T-helper 1 cell treated with Interleukin-12 subunit alpha and Interleukin-12 subunit beta and Interleukin-4 antibody, amounts not matched to agents 30 μg/mL and 1 μg/mL, for 36 hours (primary cell): ENCODE results near the gene ACAT2.
A peak's percentile ranks its signal among the peaks of the same experiment; 100 is the strongest.
"Not testable (repeated sequence)": the region's sequence is repeated elsewhere in the genome, so short reads cannot be mapped to it uniquely, and the experiment has no call there.

Source experiments
- H3K27ac Mint-ChIP-seq: one replicate; pipeline ENCODE4 v1.8.0; 2021; ENCODE audit warnings: mild to moderate bottlenecking, mixed read lengths
- H3K27me3 Mint-ChIP-seq: one replicate; pipeline ENCODE4 v1.8.0; 2021; ENCODE audit warnings: low read depth, mixed read lengths
- H3K36me3 Mint-ChIP-seq: one replicate; pipeline ENCODE4 v1.8.0; 2021; ENCODE audit warnings: low read depth, mixed read lengths
- H3K4me1 Mint-ChIP-seq: one replicate; pipeline ENCODE4 v1.8.0; 2021; ENCODE audit warnings: low read depth, mixed read lengths
- H3K4me3 Mint-ChIP-seq: one replicate; pipeline ENCODE4 v1.8.0; 2021; ENCODE audit warnings: mild to moderate bottlenecking, moderate library complexity, mixed read lengths
- H3K9me3 Mint-ChIP-seq: one replicate; pipeline ENCODE4 v1.8.0; 2021; ENCODE audit warnings: mixed read lengths

Gene ACAT2

DNA sequence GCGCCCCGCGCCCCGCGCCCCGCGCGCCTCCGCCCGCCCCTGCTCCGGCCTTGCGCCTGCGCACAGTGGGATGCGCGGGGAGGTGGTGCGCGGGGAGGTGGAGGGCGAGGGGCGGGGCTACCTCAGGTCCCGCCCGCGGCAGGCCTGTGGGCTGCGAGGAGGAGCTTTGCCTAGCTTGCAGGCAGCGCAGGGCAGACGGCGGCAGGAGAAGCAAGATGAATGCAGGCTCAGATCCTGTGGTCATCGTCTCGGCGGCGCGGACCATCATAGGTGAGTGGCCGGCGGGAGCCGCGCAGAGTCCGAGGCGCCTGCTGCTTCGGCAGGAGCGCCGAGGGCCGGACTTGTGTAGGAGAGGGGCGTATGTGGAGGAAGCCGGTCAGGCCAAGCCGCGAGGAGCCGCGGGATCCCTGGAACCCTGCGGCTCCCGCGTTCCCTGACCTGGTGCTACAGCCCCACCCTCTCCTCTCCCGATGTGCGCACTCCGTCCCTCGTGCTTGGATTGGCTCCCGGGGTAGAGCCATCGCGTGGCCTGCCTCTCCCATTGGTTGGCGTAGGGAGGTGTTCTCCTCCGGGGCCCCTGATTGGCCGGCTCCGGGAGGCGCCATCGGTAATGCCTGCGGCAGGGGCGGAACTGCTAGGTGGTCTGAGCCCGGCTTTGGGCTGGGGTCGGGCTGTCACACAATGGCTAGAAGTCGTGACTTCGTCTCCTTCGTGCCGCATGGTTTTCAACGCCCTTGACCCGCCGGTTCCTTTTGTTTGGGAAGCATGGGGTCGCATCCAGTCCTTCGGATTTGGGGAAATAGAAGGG lies at the start of gene ACAT2:
ACAT2 (plus strand) TSS at position 173 of the 808 bp plus-strand sequence; CDS start at position 216, 43 bp downstream.
- Mint-ChIP-seq H3K4me1 (peaks cover 38% of the 10 kb centered on the region), H3K36me3 (peaks cover 32% of the 10 kb centered on the region)

DNA sequence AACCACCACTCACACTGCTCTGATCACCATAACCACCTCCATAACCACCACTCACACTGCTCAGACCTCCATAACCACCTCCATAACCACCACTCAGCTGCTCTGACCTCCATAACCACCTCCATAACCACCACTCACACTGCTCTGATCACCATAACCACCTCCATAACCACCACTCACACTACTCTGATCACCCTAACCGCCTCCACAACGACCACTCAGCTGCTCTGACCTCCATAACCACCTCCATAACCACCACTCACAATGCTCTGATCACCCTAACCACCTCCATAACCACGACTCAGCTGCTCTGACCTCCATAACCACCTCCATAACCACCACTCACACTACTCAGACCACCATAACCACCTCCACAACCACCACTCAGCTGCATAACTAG lies 49.5 kb upstream of the ACAT2 start:
- not testable (repeated sequence) for H3K4me3 Mint-ChIP-seq, H3K36me3 Mint-ChIP-seq, H3K27ac Mint-ChIP-seq, H3K4me1 Mint-ChIP-seq, H3K9me3 Mint-ChIP-seq
- H3K27me3 Mint-ChIP-seq: peaks cover 14% of the 10 kb centered on the region

More for the DNA sequence above, at the start of gene ACAT2:
- Mint-ChIP-seq H3K9me3 (no peaks in the 10 kb centered on the region), H3K4me3 (peak within 1 kb of the TSS; percentile 97), H3K27ac (peak within 1 kb of the TSS; percentile 98), H3K27me3 (no peaks in the 10 kb centered on the region)

DNA sequence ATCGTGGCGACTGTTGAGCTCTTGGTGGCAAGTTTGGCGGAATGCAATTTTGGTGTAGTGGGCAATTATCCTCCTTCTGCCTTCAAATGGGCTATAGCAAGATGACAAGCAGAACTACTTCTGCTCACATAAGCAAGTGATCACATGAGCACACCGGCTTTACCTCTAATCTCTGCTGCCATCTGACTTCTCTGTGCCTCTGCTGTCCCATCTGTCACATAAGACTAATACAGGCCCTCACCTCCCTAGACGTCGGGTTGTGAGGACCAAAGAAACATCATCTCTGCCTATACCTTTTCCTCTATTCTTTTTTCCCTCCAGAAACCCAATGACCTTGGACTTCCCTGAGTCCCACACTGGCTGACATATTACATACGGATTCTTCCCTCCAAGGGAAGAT lies 47.9 kb upstream of the ACAT2 start:
- Mint-ChIP-seq H3K36me3 (no peaks in the 10 kb centered on the region), H3K4me3 (no peak overlapping the region), H3K27ac (no peak overlapping the region), H3K9me3 (peaks cover 8% of the 10 kb centered on the region), H3K4me1 (peaks cover 8% of the 10 kb centered on the region), H3K27me3 (peaks cover 5% of the 10 kb centered on the region)

DNA sequence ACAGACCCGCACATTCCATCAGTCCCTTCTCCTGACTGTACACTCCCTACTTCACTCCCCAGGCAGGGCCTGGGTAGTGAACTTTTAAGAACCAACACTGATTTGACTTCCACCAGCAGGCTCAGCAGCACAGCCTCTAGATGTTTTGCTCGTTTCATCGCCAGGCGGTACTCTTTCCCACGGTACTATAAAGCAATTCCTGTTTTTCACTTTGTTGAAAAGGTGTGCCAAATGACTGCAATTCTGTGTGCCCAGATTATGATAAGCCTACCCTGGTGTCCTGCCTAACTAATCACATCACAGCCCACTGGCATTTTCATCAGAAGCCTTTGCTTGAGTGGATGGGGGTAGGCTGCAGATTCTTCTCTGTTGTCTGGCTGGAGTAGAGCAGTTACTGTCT lies 47.4 kb upstream of the ACAT2 start:
- Mint-ChIP-seq H3K9me3 (peaks cover 5% of the 10 kb centered on the region), H3K4me3 (no peak overlapping the region), H3K27ac (no peak overlapping the region), H3K27me3 (peaks cover 2% of the 10 kb centered on the region), H3K4me1 (peaks cover 8% of the 10 kb centered on the region), H3K36me3 (no peaks in the 10 kb centered on the region)

DNA sequence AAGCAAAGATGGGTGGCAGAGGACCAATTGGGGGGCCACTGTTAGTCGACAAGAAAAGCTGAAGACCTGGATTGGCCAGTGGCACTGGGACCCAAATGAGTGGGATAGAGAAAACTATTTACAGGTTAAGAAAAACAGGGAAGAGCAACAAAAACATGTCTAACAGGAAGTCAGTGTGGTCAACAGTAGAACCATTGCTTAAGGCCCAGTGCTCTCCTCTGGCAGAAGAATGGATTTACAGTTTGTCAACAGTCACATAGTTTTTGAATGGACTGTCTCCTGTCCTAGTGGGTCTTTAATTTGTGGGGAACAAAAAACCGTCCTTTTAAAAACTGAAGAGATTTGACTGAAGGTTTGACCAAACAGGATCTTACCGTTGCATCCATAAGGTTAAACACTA lies 46.7 kb upstream of the ACAT2 start:
- Mint-ChIP-seq H3K27me3 (no peaks in the 10 kb centered on the region), H3K9me3 (no peaks in the 10 kb centered on the region), H3K4me3 (no peak overlapping the region), H3K4me1 (peaks cover 8% of the 10 kb centered on the region), H3K36me3 (no peaks in the 10 kb centered on the region), H3K27ac (no peak overlapping the region)

DNA sequence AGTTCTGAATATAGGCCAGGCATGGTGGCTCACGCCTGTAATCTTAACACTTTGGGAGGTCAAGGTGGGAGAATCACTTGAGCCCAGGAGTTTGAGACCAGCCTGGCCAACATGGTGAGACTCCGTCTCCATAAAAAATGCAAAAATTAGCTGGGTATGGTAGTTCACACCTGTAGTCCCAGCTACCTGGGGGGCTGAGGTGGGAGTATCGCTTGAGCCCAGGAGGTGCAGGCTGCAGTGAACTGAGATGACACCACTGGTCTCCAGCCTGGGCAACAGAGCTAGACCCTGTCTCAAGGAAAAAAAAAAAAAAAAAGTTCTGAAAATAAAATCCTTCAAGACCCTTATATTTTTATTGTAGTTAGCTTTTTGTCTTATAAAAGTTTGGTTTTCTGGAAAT lies 46.2 kb upstream of the ACAT2 start:
- no peaks in the 10 kb centered on the region for H3K9me3 Mint-ChIP-seq
- H3K36me3 Mint-ChIP-seq: no peaks in the 10 kb centered on the region
- no peak overlapping the region for H3K4me3 Mint-ChIP-seq
- H3K27me3 Mint-ChIP-seq: no peaks in the 10 kb centered on the region
- no peak overlapping the region for H3K27ac Mint-ChIP-seq
- peaks cover 8% of the 10 kb centered on the region for H3K4me1 Mint-ChIP-seq

DNA sequence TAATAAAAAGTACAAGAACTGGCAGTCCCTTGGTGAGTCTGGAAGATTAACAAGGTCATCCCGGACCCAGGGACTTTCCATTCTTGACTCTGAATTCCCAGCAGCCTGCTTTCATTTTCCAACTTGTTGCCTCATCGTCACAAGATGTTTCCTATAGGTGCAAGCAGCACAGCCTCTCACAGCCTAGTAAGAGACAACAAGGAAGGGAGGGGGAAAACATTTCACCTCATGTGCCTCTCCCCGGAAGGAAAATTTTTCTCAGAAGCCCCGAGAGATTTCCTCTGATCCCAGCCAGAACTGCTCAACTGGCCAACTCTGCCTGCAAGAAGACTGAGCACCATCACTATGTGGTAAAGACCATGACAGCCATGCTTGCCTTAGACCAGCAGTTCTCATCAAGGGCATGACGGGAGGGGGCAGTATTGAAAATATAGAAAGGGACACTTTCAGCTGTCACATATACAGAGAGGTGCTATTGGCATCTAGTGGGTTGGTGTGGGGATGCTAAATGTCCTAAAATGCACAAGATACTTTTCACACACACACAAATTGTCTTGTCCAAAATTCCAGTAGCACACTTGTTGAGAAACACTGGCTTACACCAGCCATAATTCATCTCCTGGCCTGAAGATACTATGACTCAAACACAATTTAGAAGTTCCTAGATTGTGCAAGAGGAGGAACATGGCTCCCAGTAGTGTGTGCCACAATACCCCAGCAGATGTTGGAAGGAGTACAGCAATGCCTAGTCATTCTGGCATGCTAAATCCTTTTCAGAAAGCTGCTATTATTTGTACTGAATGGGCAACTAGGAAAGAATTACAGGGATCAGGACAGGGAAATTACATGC lies 45.4 kb upstream of the ACAT2 start:
- H3K4me3 Mint-ChIP-seq: no peak overlapping the region

DNA sequence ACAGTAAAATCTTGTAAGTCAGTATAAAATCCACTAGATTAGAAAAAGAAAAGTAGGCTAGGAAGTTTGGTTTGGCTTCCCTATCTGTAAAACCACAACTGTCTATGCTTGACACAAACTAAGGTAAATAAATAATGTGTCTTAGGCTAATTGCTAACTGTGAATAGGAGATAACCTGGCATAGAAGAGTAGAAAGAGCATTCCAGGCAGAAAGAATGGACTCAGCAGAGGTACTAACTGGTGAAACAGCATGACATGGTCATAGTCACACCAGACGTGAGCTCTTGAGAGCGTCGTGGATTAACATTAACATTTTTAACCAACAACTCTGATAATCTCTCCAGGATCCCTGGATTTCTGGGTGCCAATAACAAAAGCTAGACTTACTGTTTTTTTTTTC lies 43.2 kb upstream of the ACAT2 start:
- H3K9me3 Mint-ChIP-seq: peaks cover 11% of the 10 kb centered on the region
- H3K27me3 Mint-ChIP-seq: no peaks in the 10 kb centered on the region
- peaks cover 13% of the 10 kb centered on the region for H3K36me3 Mint-ChIP-seq
- H3K27ac Mint-ChIP-seq: no peak overlapping the region
- H3K4me1 Mint-ChIP-seq: peaks cover 10% of the 10 kb centered on the region
- no peak overlapping the region for H3K4me3 Mint-ChIP-seq

More for the DNA sequence above, 45.4 kb upstream of the ACAT2 start:
- H3K9me3 Mint-ChIP-seq: no peaks in the 10 kb centered on the region
- H3K27me3 Mint-ChIP-seq: no peaks in the 10 kb centered on the region
- no peak overlapping the region for H3K27ac Mint-ChIP-seq
- H3K4me1 Mint-ChIP-seq: peaks cover 8% of the 10 kb centered on the region
- H3K36me3 Mint-ChIP-seq: no peaks in the 10 kb centered on the region

DNA sequence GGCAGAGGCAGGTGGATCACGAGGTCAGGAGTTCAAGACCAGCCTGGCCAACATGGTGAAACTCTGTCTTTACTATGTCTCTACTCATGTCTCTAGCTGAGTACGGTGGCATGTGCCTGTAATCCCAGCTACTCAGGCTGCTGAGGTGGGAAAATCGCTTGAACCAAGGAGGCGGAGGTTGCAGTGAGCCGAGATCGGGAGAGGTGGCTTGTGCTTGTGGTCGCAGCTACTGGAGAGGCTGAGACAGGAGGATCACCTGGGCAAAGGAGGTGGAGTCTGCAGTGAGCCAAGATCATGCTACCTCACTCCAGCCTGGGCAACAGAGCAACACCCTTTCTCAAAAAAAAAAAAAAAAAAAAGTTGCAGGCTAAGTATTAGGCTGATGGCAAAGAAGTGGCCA lies 42.6 kb upstream of the ACAT2 start:
- Mint-ChIP-seq H3K27me3 (no peaks in the 10 kb centered on the region), H3K36me3 (peaks cover 17% of the 10 kb centered on the region), H3K4me1 (peaks cover 10% of the 10 kb centered on the region), H3K9me3 (peaks cover 11% of the 10 kb centered on the region), H3K27ac (no peak overlapping the region), H3K4me3 (no peak overlapping the region)

DNA sequence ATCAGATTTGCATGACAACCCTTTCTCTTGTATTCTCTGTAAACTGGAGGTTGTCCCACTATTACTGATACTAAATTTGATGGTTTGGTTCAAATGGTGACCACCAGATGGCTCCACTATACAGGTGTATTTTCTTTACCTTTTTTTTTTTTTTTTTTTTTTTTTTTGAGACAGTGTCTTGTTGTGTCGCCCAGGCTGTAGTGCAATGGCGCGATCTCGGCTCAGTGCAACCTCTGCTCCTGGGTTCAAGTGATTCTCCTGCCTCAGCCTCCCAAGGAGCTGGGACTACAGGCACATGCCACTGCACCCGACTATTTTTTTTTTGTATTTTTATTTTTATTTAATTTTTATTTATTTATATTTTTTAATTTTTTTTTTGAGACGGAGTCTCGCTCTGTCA lies 41.1 kb upstream of the ACAT2 start:
- H3K36me3 Mint-ChIP-seq: peaks cover 19% of the 10 kb centered on the region
- no peak overlapping the region for H3K4me3 Mint-ChIP-seq
- peaks cover 8% of the 10 kb centered on the region for H3K4me1 Mint-ChIP-seq
- no peaks in the 10 kb centered on the region for H3K27me3 Mint-ChIP-seq
- H3K27ac Mint-ChIP-seq: no peak overlapping the region
- peaks cover 11% of the 10 kb centered on the region for H3K9me3 Mint-ChIP-seq

DNA sequence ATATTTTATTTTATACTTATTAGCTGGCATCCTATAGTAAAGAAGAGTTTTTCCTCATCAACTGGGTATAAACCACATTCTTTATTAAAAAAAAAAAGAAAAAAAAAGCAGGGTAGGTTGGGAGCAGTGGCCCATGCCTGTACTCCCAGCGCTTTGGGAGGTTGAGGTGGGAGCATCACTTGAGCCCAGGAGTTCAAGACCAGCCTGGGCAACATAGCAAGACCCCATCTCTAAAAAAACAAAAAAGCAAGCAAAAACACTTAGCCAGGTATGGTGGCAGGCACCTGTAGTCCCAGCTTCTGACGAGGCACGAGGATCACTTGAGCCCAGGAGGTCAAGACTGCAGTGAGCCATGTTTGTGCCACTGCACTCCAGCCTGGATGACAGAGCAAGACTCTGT lies 39.9 kb upstream of the ACAT2 start:
- not testable (repeated sequence) for H3K4me3 Mint-ChIP-seq, H3K27me3 Mint-ChIP-seq, H3K27ac Mint-ChIP-seq
- Mint-ChIP-seq H3K36me3 (peaks cover 23% of the 10 kb centered on the region), H3K9me3 (peaks cover 11% of the 10 kb centered on the region), H3K4me1 (peaks cover 15% of the 10 kb centered on the region)

DNA sequence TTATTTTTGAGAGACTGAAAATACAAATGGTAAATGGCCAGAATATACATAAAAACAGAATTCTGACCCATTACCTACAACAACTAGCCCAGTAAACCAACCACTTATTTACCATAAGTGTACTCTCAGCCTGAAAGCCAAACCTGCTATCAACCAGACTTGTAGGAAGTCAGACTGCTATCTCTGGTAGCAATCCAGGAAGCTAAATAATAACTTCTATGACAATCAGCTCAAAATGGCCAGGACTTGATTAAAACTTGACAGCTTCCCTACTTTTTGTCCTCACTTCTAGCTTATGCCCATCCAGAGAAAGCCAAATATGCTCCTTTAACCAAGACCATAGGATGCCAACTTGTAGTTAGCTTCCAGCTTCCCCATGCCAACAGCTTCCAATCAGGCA lies 39.2 kb upstream of the ACAT2 start:
- H3K36me3 Mint-ChIP-seq: peaks cover 23% of the 10 kb centered on the region
- H3K27me3 Mint-ChIP-seq: no peaks in the 10 kb centered on the region
- no peak overlapping the region for H3K27ac Mint-ChIP-seq
- peaks cover 11% of the 10 kb centered on the region for H3K9me3 Mint-ChIP-seq
- peaks cover 15% of the 10 kb centered on the region for H3K4me1 Mint-ChIP-seq
- no peak overlapping the region for H3K4me3 Mint-ChIP-seq

DNA sequence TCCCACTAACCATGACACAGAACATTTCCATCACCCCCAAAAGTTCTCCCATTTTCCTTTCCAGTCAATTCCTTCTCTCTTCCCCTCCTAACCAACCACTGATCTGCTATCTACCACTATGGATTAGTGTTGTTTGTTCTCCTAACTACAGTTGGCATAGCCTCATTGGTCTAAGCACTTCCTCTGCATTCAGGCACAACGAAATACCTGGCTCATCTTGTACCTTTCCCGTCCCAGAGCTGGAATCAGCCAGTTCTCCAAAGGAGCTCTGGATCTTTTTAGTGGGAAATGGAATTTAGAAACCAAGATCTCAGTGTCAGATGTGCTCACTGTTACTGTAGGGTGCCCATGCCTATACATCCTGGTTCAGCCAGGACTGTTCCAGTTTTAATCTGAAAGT lies 38.6 kb upstream of the ACAT2 start:
- Mint-ChIP-seq H3K9me3 (peaks cover 11% of the 10 kb centered on the region), H3K4me1 (peaks cover 15% of the 10 kb centered on the region), H3K27me3 (no peaks in the 10 kb centered on the region), H3K4me3 (no peak overlapping the region), H3K36me3 (peaks cover 26% of the 10 kb centered on the region), H3K27ac (no peak overlapping the region)

DNA sequence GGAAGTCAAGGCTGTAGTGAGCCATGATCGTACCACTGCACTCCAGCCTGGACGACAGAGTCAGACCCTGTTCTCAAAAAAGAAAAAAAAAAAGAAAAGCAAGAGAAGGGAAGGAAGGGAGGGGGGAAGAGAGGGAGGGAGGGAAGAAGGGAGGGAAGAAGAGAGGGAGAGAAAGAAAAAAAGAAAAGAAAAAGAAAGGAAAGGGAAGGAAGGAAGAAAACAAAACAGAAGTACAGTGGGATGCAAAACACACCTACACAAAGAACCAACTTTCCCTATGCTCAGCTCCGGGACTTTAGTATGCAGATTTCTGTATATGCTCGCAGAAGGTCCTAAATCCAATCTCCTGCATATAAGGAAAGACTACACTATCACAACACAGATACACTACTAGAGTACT lies 37.1 kb upstream of the ACAT2 start:
- peak overlapping the region; percentile 42 for H3K4me3 Mint-ChIP-seq
- H3K36me3 Mint-ChIP-seq: peaks cover 32% of the 10 kb centered on the region
- no peak overlapping the region for H3K27ac Mint-ChIP-seq
- peaks cover 11% of the 10 kb centered on the region for H3K9me3 Mint-ChIP-seq
- H3K27me3 Mint-ChIP-seq: no peaks in the 10 kb centered on the region
- H3K4me1 Mint-ChIP-seq: peaks cover 29% of the 10 kb centered on the region

DNA sequence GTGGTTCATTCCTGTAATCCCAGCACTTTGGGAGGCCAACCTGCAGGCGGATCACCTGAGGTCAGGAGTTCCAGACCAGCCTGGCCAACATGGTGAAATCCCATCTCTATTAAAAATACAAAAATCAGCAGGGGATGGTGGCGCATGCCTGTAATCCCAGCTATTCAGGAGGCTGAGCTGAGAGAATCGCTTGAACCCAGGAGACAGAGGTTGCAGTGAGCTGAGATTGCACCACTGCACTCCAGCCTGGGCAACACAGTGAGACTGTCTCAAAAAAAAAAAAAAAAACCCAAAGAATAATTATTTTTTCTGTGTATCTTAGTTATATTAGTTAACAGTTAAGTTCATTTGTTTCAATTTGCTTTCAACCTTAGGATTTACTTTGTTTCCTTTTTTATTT lies 36.6 kb upstream of the ACAT2 start:
- H3K9me3 Mint-ChIP-seq: peaks cover 11% of the 10 kb centered on the region
- H3K36me3 Mint-ChIP-seq: peaks cover 33% of the 10 kb centered on the region
- H3K4me1 Mint-ChIP-seq: peaks cover 30% of the 10 kb centered on the region
- H3K4me3 Mint-ChIP-seq, H3K27ac Mint-ChIP-seq, H3K27me3 Mint-ChIP-seq: not testable (repeated sequence)
